IMR-90 (cell line): Measurements from ENCODE around the gene TTC7B. TPM values are rescaled to one million over a fixed set of nuclear protein-coding genes. Genes with fewer than 3 reads are reported as not detected.

Source experiments
- ATAC-seq: fragments of 200-7000 bp; cut with Tn5 transposase; 2 replicates; pipeline ENCODE4 v1.9.1; 2020; ENCODE audit warnings: low read depth, mild to moderate bottlenecking, moderate library complexity
- BruUV-seq: library from RNA; stranded (reverse); fragments of 400-500 nt; replicated peaks from 2 replicates; lab custom pipeline; 2021; lab: Mats Ljungman, UMichigan
- CTCF ChIA-PET: fragments of 300-600 bp; formaldehyde crosslinking; extraction: SDS; loops from one replicate; lab custom pipeline; 2021; ENCODE audit warnings: antibody characterized with exemption; lab: Yijun Ruan, JAX
- POLR2A ChIA-PET: fragments of 300-600 bp; sonication (Branson Sonifier 250); formaldehyde crosslinking; loops from one replicate; lab custom pipeline; 2022; ENCODE audit warnings: antibody characterized with exemption; ENCODE audit not compliant: unreplicated experiment; lab: Charles Lee
- DNase-seq: peaks from one replicate; pipeline ENCODE4 v3.0.0; 2013
- H2AFZ ChIP-seq: replicated peaks from 2 replicates; pipeline ENCODE3; 2013; ENCODE audit warnings: low read length, mild to moderate bottlenecking; ENCODE audit not compliant: poor library complexity
- H2AK5ac ChIP-seq: 2 replicates; pipeline ENCODE4 v1.6.1; 2013; ENCODE audit warnings: low read depth, low read length, inconsistent platforms
- H2AK9ac ChIP-seq: replicated peaks from 2 replicates; pipeline ENCODE3; 2013; ENCODE audit warnings: mild to moderate bottlenecking, low read depth, low read length, moderate library complexity; ENCODE audit not compliant: poor library complexity
- H2BK120ac ChIP-seq: 2 replicates; pipeline ENCODE4 v1.6.1; 2013; ENCODE audit warnings: low read depth, low read length, inconsistent platforms
- H2BK15ac ChIP-seq: 3 replicates; pipeline ENCODE4 v1.6.1; 2013; ENCODE audit warnings: low read depth, low read length, inconsistent platforms
- H2BK20ac ChIP-seq: 2 replicates; pipeline ENCODE4 v1.6.1; 2013; ENCODE audit warnings: low read depth, mild to moderate bottlenecking, inconsistent platforms, low read length, moderate library complexity
- H2BK5ac ChIP-seq: 2 replicates; pipeline ENCODE4 v1.6.1; 2013; ENCODE audit warnings: mild to moderate bottlenecking, low read depth, low read length, inconsistent platforms; ENCODE audit not compliant: poor library complexity, severe bottlenecking
- H3K14ac ChIP-seq: replicated peaks from 2 replicates; pipeline ENCODE4 v1.6.1; 2013; ENCODE audit warnings: low read depth, low read length, inconsistent platforms
- H3K18ac ChIP-seq: 2 replicates; pipeline ENCODE4 v1.6.1; 2013; ENCODE audit warnings: low read depth, low read length, control low read depth
- H3K23ac ChIP-seq: 2 replicates; pipeline ENCODE4 v1.6.1; 2013; ENCODE audit warnings: low read depth, low read length, inconsistent platforms
- H3K27ac ChIP-seq: 2 replicates; pipeline ENCODE4 v1.5.1; 2013; ENCODE audit warnings: mild to moderate bottlenecking, control low read depth, low read length; ENCODE audit not compliant: insufficient read depth
- H3K27me3 ChIP-seq: 2 replicates; pipeline ENCODE4 v1.6.1; 2013; ENCODE audit warnings: low read length; ENCODE audit not compliant: control insufficient read depth, insufficient read depth
- H3K36me3 ChIP-seq: 2 replicates; pipeline ENCODE4 v1.6.1; 2013; ENCODE audit warnings: low read length, mixed read lengths; ENCODE audit not compliant: control insufficient read depth, insufficient read depth
- H3K4ac ChIP-seq: 2 replicates; pipeline ENCODE4 v1.6.1; 2013; ENCODE audit warnings: low read depth, low read length, inconsistent platforms
- H3K4me1 ChIP-seq: 2 replicates; pipeline ENCODE4 v1.6.1; 2013; ENCODE audit warnings: low read length, mixed read lengths; ENCODE audit not compliant: control insufficient read depth, insufficient read depth
- H3K4me2 ChIP-seq: 2 replicates; pipeline ENCODE4 v1.6.1; 2013; ENCODE audit warnings: low read depth, mild to moderate bottlenecking, control low read depth, low read length, moderate library complexity
- H3K4me3 ChIP-seq: 2 replicates; pipeline ENCODE4 v1.5.1; 2013; ENCODE audit warnings: low read depth, mild to moderate bottlenecking, control low read depth, low read length, moderate library complexity; ENCODE audit not compliant: insufficient read depth
- H3K56ac ChIP-seq: 2 replicates; pipeline ENCODE4 v1.6.1; 2013; ENCODE audit warnings: low read length, inconsistent platforms; ENCODE audit not compliant: insufficient read depth; ENCODE audit errors: extremely low read depth
- H3K79me1 ChIP-seq, 2 experiments: 2 replicates each; pipeline ENCODE4 v1.6.1; 2013; ENCODE audit warnings: low read length in 2 of 2, inconsistent platforms in 1 of 2, low read depth in 1 of 2
- H3K9ac ChIP-seq: 2 replicates; pipeline ENCODE4 v1.6.1; 2013; ENCODE audit warnings: low read depth, low read length, control low read depth
- H3K9me1 ChIP-seq: 2 replicates; pipeline ENCODE4 v1.6.1; 2013; ENCODE audit warnings: low read length, inconsistent platforms; ENCODE audit not compliant: insufficient read depth
- H3K9me3 ChIP-seq: 2 replicates; pipeline ENCODE4 v1.6.1; 2013; ENCODE audit warnings: low read length; ENCODE audit not compliant: control insufficient read depth, insufficient read depth
- H4K20me1 ChIP-seq: 2 replicates; pipeline ENCODE4 v1.6.1; 2013; ENCODE audit warnings: low read length, inconsistent platforms; ENCODE audit not compliant: insufficient read depth
- H4K5ac ChIP-seq: 2 replicates; pipeline ENCODE4 v1.6.1; 2013; ENCODE audit warnings: mild to moderate bottlenecking, low read depth, low read length, control low read depth
- H4K8ac ChIP-seq, 2 experiments: 2 replicates each; pipeline ENCODE4 v1.6.1; 2013; ENCODE audit warnings: low read depth in 2 of 2, low read length in 2 of 2, control low read depth in 1 of 2, inconsistent platforms in 1 of 2
- H4K91ac ChIP-seq: 2 replicates; pipeline ENCODE4 v1.6.1; 2013; ENCODE audit warnings: low read depth, low read length, inconsistent platforms; ENCODE audit not compliant: insufficient read depth
- BHLHE40 ChIP-seq: fragments of 150-350 bp; IDR thresholded peaks from 2 replicates; pipeline ENCODE4 v1.6.1; 2016; ENCODE audit warnings: mild to moderate bottlenecking, low read depth, low read length
- CHD1 ChIP-seq: IDR thresholded peaks from 2 replicates; pipeline ENCODE4 v1.6.1; 2012; ENCODE audit warnings: low read depth, low read length, improper control_type of control experiment
- MAZ ChIP-seq: IDR thresholded peaks from 2 replicates; pipeline ENCODE4 v1.6.1; 2012; ENCODE audit warnings: low read depth, mild to moderate bottlenecking, low read length, improper control_type of control experiment, moderate library complexity, borderline replicate concordance
- MXI1 ChIP-seq: IDR thresholded peaks from 2 replicates; pipeline ENCODE4 v1.6.1; 2012; ENCODE audit warnings: low read depth, mild to moderate bottlenecking, low read length, moderate library complexity, borderline replicate concordance
- NFE2L2 ChIP-seq: fragments of 150-350 bp; IDR thresholded peaks from 2 replicates; pipeline ENCODE4 v1.6.1; 2016; ENCODE audit warnings: low read depth, mild to moderate bottlenecking, low read length
- POLR2A ChIP-seq: IDR thresholded peaks from 2 replicates; pipeline ENCODE4 v1.6.1; 2012; ENCODE audit warnings: mild to moderate bottlenecking, low read depth, low read length
- RAD21 ChIP-seq: IDR thresholded peaks from 2 replicates; pipeline ENCODE4 v1.6.1; 2012; ENCODE audit warnings: low read length, improper control_type of control experiment
- RCOR1 ChIP-seq: IDR thresholded peaks from 2 replicates; pipeline ENCODE4 v1.6.1; 2012; ENCODE audit warnings: mild to moderate bottlenecking, low read length, improper control_type of control experiment; ENCODE audit not compliant: insufficient replicate concordance
- RFX5 ChIP-seq: IDR thresholded peaks from 2 replicates; pipeline ENCODE4 v1.8.0; 2012; ENCODE audit warnings: low read depth, mild to moderate bottlenecking, low read length, moderate library complexity
- WGBS, 2 experiments: methylation state at CpG; one replicate each; pipeline versions ENCODE4 v1.1.5 to v1.1.7; 2013; ENCODE audit warnings: missing lambda C conversion rate in 2 of 2; ENCODE audit not compliant: insufficient read length in 1 of 2; ENCODE audit errors: extremely low coverage in 2 of 2; 5-methylcytosine and 5-hydroxymethylcytosine counted together
- dilution Hi-C: fragments of 300-500 bp; cut with HindIII; formaldehyde crosslinking; loops from one replicate; pipeline ENCODE4 v1.14.3; 2018; ENCODE audit warnings: low sequenced_read_pairs; ENCODE audit not compliant: unreplicated experiment
- in situ Hi-C: fragments of 300-500 bp; cut with MboI; formaldehyde crosslinking; loops from 3 replicates; pipeline ENCODE4 v1.14.3; 2019; ENCODE audit warnings: low sequenced_read_pairs, inconsistent platforms, mixed read lengths
- intact Hi-C: fragments of 100-400 bp; cut with micrococcal nuclease; formaldehyde crosslinking; loops from 2 replicates; pipeline ENCODE4 v1.10.0; 2022
- polyA plus RNA-seq, 3 experiments: library from polyadenylated mRNA; depleted of rRNA; stranded (reverse); fragments of >200 nt; gene quantifications; 2 replicates each; pipeline ENCODE4 v1.2.3, GENCODE V29; 2012; ENCODE audit warnings: low replicate concordance in 1 of 3
- total RNA-seq: library from RNA; depleted of rRNA; stranded (reverse); fragments of >200 nt; gene quantifications from 2 replicates; pipeline ENCODE4 v1.2.3, GENCODE V29; 2012

TTC7B gene
- total and polyA plus RNA-seq, 2 of the 4 experiments (the other 2 are of a cell fraction), result 18.1 to 35.3 TPM

GRCh38 chr14:90546767-90547166 is 269.5 kb downstream of the TTC7B start:
- in situ Hi-C loops (no loop called here), dilution Hi-C loops (no loop called here), intact Hi-C loops (no loop called here)
- Histone ChIP-seq H4K8ac (no peak overlapping the region), H2AFZ (no peak overlapping the region), H2BK20ac (no peak overlapping the region), H3K36me3 (no peaks in the 10 kb centered on the region), H2AK5ac (no peak overlapping the region), H3K14ac (no peak overlapping the region), H2AK9ac (no peak overlapping the region), H2BK15ac (no peak overlapping the region), H3K27me3 (no peaks in the 10 kb centered on the region), H3K23ac (no peak overlapping the region), H4K5ac (no peak overlapping the region), H3K27ac (no peak overlapping the region), H3K79me1 (no peaks in the 10 kb centered on the region), H2BK120ac (no peak overlapping the region), H3K4me2 (no peak overlapping the region), H2BK5ac (no peak overlapping the region), H3K4me1 (peaks cover 4% of the 10 kb centered on the region; the same call in 1 of the 2 replicates), H3K9me1 (peaks cover 5% of the 10 kb centered on the region; the same call in 1 of the 2 replicates), H3K18ac (no peak overlapping the region), H3K9me3 (no peaks in the 10 kb centered on the region), H3K56ac (no peak overlapping the region), H3K9ac (no peak overlapping the region), H3K4ac (no peak overlapping the region), H4K91ac (no peak overlapping the region), H3K4me3 (no peak overlapping the region), H4K20me1 (peaks cover 3% of the 10 kb centered on the region; the same call in 1 of the 2 replicates)
- WGBS, 2 experiments, result no CpG with 5 or more reads among the region's 9 CpGs
- TF ChIP-seq RAD21 (no peak), RCOR1 (no peak), NFE2L2 (no peak), CHD1 (no peak), MAZ (no peak), BHLHE40 (no peak), RFX5 (no peak), MXI1 (no peak), POLR2A (no peak)
- no TSS peak for BruUV-seq
- ChIA-PET POLR2A (no interaction called here), CTCF (no interaction called here)
- ATAC-seq (no peak), DNase-seq (no peak)
